Peyer's patch (tissue), 4 donors: Measurements from ENCODE around the gene KRTAP25-1. TPM values are rescaled to one million over a fixed set of nuclear protein-coding genes. Genes with fewer than 3 reads are reported as not detected.

Source experiments
- DNase-seq, 3 donors: peaks; one replicate each; pipeline ENCODE4 v3.0.0-alpha.2; 2017 to 2019
- H3K27ac ChIP-seq, 4 donors: fragments of 200-600 bp; sonication (generic); one replicate each; pipeline ENCODE4 v1.5.1; 2016 to 2019
- H3K27me3 ChIP-seq, 2 donors: fragments of 200-600 bp; sonication (generic); one replicate each; pipeline ENCODE4 v1.5.1; 2019
- H3K36me3 ChIP-seq, 3 donors: fragments of 200-600 bp; sonication (generic); one replicate each; pipeline ENCODE4 v1.5.1; 2016 to 2019
- H3K4me1 ChIP-seq, 4 donors: fragments of 200-600 bp; sonication (generic); one replicate each; pipeline ENCODE4 v1.5.1; 2016 to 2019
- H3K4me3 ChIP-seq, 4 donors: fragments of 200-600 bp; sonication (generic); 1 replicate in 3 of 4; 2 replicates in 1 of 4; pipeline ENCODE4 v1.5.1; 2016 to 2019; ENCODE audit warnings: mild to moderate bottlenecking in 1 of 4
- H3K9me3 ChIP-seq, 4 donors: fragments of 200-600 bp; sonication (generic); one replicate each; pipeline ENCODE4 v1.5.1; 2016 to 2019; ENCODE audit warnings: mild to moderate bottlenecking in 1 of 4
- POLR2A ChIP-seq, 2 donors: fragments of 450-650 bp; IDR thresholded peaks; one replicate each; pipeline ENCODE4 v1.5.1; 2017; ENCODE audit warnings: antibody characterized with exemption in 2 of 2, mild to moderate bottlenecking in 2 of 2, moderate library complexity in 2 of 2
- total RNA-seq, 4 donors: library from RNA; depleted of rRNA; stranded (reverse); fragments of >200 nt; gene quantifications; one replicate each; pipeline ENCODE4 v1.1.0, GENCODE V29; 2016
- TF ChIP-seq, protein P1 (sequence below), 6 experiments: fragments of 450-650 bp in 4 of 6; fragments of 200-600 bp in 2 of 6; sonication (generic) in 1 of 6; IDR thresholded peaks; one replicate each; pipeline ENCODE4 v1.5.1; 2017 to 2019; ENCODE audit warnings: antibody characterized with exemption in 6 of 6, mild to moderate bottlenecking in 3 of 6, moderate library complexity in 1 of 6

Gene KRTAP25-1, protein sequence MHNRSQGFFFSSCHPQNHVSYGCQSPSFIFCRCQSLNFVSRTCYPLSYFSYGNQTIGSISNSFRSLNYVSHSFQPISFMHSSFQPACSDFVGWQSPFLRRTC
- total RNA-seq = not detected

DNA sequence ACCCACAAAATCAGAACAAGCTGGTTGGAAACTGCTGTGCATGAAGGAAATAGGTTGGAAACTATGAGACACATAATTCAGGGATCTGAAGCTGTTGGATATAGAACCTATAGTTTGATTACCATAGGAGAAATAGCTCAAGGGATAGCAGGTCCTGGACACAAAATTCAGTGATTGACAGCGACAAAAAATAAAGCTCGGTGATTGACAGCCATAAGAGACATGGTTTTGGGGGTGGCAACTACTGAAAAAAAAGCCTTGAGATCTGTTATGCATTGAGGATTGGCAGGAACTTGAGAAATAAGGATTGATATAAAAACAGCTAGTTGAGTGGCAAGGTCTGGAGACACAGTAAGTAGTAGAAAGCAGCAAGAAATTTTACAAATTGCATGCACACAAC is at the start of gene KRTAP25-1:
KRTAP25-1 (minus strand) TSS at position 300 of the 400 bp plus-strand sequence; CDS start at position 276, 24 bp downstream.
- Histone ChIP-seq H3K9me3 (no peaks in the 10 kb centered on the region), H3K4me1 (no peaks in the 10 kb centered on the region), H3K4me3 (no peak within 1 kb of the TSS), H3K36me3 (no peaks in the 10 kb centered on the region), H3K27ac (no peak within 1 kb of the TSS), H3K27me3 (no peaks in the 10 kb centered on the region)
- DNase-seq = no peak
- no peak for TF ChIP-seq POLR2A (IDR thresholded peaks at IDR 0.05)
- TF ChIP-seq, protein P1, sequence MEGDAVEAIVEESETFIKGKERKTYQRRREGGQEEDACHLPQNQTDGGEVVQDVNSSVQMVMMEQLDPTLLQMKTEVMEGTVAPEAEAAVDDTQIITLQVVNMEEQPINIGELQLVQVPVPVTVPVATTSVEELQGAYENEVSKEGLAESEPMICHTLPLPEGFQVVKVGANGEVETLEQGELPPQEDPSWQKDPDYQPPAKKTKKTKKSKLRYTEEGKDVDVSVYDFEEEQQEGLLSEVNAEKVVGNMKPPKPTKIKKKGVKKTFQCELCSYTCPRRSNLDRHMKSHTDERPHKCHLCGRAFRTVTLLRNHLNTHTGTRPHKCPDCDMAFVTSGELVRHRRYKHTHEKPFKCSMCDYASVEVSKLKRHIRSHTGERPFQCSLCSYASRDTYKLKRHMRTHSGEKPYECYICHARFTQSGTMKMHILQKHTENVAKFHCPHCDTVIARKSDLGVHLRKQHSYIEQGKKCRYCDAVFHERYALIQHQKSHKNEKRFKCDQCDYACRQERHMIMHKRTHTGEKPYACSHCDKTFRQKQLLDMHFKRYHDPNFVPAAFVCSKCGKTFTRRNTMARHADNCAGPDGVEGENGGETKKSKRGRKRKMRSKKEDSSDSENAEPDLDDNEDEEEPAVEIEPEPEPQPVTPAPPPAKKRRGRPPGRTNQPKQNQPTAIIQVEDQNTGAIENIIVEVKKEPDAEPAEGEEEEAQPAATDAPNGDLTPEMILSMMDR (IDR thresholded peaks at IDR 0.05) = no peak

DNA sequence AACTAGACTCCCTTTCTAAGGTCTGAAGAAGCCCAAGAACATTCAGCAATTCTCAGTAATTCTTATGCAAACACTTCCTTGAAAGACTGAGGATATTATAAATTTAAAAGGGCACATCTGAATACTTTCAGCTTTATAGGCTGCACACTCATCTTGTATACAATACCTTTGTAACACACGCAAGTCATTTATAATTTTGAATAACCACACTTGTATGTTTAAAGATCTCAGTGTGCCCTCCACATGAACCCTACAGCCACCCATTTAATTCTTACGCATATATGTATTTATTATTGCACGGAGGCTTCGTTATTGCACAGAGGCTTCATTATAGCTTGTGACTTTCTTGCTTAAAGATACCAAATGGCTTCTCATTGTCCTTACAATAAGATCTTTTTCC is 49.4 kb upstream of the KRTAP25-1 start:
- H3K9me3 ChIP-seq = no peaks in the 10 kb centered on the region
- H3K4me1 ChIP-seq = no peaks in the 10 kb centered on the region
- no peak overlapping the region for H3K27ac ChIP-seq
- H3K36me3 ChIP-seq = no peaks in the 10 kb centered on the region
- no peak for DNase-seq
- no peaks in the 10 kb centered on the region for H3K27me3 ChIP-seq
- H3K4me3 ChIP-seq = no peak overlapping the region
- no peak for TF ChIP-seq POLR2A (IDR thresholded peaks at IDR 0.05)

DNA sequence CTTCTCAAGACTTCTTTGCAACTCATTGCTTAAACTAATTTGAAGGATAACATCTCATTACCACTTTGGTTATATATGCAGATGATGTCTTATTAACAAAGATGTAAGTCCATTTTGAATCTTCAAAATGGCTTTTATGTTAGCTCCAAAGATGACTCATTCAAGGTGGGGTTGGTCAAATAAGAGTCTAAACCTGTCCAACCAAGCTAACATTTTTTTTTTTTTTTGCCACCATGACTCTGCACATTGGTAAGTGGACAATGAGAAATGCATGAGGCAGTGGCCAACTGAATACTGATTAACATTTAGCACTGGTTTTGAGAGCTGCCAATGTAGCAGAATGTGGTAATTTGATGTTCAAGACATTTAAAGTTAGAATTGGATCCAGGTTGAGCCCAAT is 48.5 kb upstream of the KRTAP25-1 start:
- H3K36me3 ChIP-seq = no peaks in the 10 kb centered on the region
- TF ChIP-seq, protein P1 (IDR thresholded peaks at IDR 0.05) = no peak
- no peak for TF ChIP-seq POLR2A (IDR thresholded peaks at IDR 0.05)
- H3K27me3 ChIP-seq = no peaks in the 10 kb centered on the region
- H3K27ac ChIP-seq = no peak overlapping the region
- H3K4me3 ChIP-seq = no peak overlapping the region
- no peaks in the 10 kb centered on the region for H3K9me3 ChIP-seq
- no peaks in the 10 kb centered on the region for H3K4me1 ChIP-seq
- DNase-seq = no peak

DNA sequence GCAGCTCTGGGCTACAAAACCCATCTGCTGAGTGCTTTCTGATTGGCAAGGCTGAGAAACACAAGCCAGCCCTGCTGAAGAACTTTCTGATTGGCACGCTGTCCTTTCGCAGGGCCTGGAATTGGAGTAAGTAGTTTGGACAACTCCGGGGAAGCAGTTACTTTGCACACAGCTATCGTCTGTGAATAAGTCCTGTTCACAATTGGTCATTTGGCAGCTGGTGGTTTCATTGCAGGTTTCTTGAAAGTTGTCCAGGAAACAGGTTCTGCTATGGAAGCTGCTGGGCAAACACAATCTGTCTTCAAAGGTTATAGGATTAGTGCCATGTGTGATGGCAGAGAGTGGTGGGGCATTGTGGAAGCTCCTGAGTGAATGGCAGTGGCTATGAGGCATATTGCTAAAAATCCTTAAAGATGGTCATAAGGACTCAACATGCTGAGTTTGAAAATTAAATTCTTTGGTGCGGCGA is 48.0 kb upstream of the KRTAP25-1 start, which contains the start of gene KRTAP27-1:
KRTAP27-1 (minus strand) TSS at position 419 of the 469 bp plus-strand sequence; CDS start at position 393, 26 bp downstream.
- Histone ChIP-seq H3K27ac (no peak within 1 kb of the TSS), H3K4me1 (no peaks in the 10 kb centered on the region), H3K9me3 (no peaks in the 10 kb centered on the region), H3K27me3 (no peaks in the 10 kb centered on the region), H3K4me3 (no peak within 1 kb of the TSS), H3K36me3 (no peaks in the 10 kb centered on the region)
- TF ChIP-seq, protein P1 (IDR thresholded peaks at IDR 0.05) = no peak
- no peak for TF ChIP-seq POLR2A (IDR thresholded peaks at IDR 0.05)
- DNase-seq = no peak

DNA sequence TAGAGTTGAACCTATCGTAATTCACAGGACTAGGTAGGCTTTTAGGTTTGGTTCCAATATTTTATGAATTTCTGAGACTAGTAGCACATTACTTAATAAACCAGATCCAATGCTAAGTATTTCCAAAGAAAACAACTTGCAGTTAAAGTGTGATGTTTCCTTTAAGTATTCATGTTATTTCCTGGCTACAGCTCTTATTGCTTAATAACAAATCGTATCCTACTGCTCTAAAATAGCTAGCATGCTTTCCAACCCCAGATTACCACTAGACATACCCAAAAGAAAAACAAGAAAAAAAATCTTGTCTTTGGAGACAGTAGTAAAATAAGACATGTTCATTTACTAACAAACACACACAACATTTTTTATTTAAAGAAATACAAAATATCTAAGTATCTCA is 47.3 kb upstream of the KRTAP25-1 start:
- Histone ChIP-seq H3K27me3 (no peaks in the 10 kb centered on the region), H3K4me3 (no peak overlapping the region)
- DNase-seq = no peak

DNA sequence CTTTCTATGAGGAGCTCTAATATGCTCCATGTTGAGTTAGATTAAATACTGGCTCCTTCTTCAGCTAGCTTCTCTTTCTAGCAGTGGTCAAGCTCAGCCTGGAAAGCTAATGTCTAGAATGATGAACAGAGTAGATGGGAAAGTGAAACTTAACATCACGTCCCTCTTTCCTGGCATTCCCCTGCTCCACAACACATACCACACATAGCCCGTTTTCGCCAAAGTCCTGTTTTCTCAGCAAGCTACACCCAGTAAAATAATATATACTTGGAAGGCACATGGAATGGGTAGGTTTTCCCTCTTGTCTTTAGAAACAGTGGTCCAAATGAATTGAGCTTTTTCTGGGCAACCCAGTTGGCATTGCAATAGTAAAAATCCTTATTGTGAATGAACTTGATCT is 44.4 kb upstream of the KRTAP25-1 start:
- H3K27ac ChIP-seq = no peak overlapping the region
- no peaks in the 10 kb centered on the region for H3K9me3 ChIP-seq
- no peak overlapping the region for H3K4me3 ChIP-seq
- H3K4me1 ChIP-seq = no peaks in the 10 kb centered on the region
- H3K27me3 ChIP-seq = no peaks in the 10 kb centered on the region
- no peaks in the 10 kb centered on the region for H3K36me3 ChIP-seq
- no peak for TF ChIP-seq POLR2A (IDR thresholded peaks at IDR 0.05)
- TF ChIP-seq, protein P1 (IDR thresholded peaks at IDR 0.05) = no peak
- no peak for DNase-seq

More for the DNA sequence above, 47.3 kb upstream of the KRTAP25-1 start:
- H3K27ac ChIP-seq = no peak overlapping the region
- H3K4me1 ChIP-seq = no peaks in the 10 kb centered on the region
- TF ChIP-seq POLR2A (IDR thresholded peaks at IDR 0.05) = no peak
- TF ChIP-seq, protein P1 (IDR thresholded peaks at IDR 0.05) = no peak
- no peaks in the 10 kb centered on the region for H3K9me3 ChIP-seq
- no peaks in the 10 kb centered on the region for H3K36me3 ChIP-seq
